T-helper 1 cell treated with Interleukin-12 subunit alpha and Interleukin-12 subunit beta and Interleukin-4 antibody, amounts not matched to agents 30 μg/mL and 1 μg/mL, for 36 hours (primary cell): ENCODE measurements around the gene TEF.

Experiments used
- H3K27ac Mint-ChIP-seq: one replicate; pipeline ENCODE4 v1.8.0; 2021; ENCODE audit warnings: mild to moderate bottlenecking, mixed read lengths
- H3K27me3 Mint-ChIP-seq: one replicate; pipeline ENCODE4 v1.8.0; 2021; ENCODE audit warnings: low read depth, mixed read lengths
- H3K36me3 Mint-ChIP-seq: one replicate; pipeline ENCODE4 v1.8.0; 2021; ENCODE audit warnings: low read depth, mixed read lengths
- H3K4me1 Mint-ChIP-seq: one replicate; pipeline ENCODE4 v1.8.0; 2021; ENCODE audit warnings: low read depth, mixed read lengths
- H3K4me3 Mint-ChIP-seq: one replicate; pipeline ENCODE4 v1.8.0; 2021; ENCODE audit warnings: mild to moderate bottlenecking, moderate library complexity, mixed read lengths
- H3K9me3 Mint-ChIP-seq: one replicate; pipeline ENCODE4 v1.8.0; 2021; ENCODE audit warnings: mixed read lengths

The TEF gene

DNA sequence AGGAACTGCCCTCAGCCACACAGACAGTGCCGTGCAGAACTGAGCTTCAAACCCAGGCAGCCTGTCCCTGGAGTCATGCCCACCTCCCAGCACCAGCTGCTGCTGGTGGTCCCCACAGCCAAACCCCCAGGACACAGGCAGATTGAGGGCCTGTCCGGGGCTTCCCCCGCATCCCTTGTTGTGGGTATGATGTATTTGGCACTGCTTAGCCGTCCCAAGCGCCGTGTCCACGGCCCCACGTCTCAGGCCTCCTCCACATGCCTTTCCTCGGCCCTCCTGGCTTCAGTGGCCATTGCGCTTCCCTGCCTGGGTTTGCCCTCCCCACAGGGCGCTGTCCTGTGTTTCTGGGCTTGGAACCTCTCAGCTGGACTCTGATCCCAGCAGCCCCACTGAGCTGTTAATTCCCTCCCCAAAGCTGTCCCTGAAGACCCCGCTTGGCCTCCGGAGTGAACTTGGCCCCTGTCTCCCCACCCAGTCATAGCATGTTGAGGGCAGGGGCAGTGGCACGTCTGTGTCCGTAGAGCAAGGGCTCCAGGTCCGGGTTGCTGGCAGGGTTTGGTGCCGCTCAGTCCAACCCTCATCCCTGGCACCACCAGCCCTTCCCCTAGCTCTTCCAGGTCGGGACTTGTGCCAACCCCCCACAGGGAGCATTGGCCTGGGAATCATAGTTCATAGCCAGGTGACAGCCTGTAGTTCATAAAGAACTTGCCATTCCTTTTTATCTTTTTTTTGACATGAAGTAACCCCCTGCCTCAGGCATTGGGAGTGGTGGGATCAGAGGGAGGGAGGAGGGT, 34.5 kb upstream of the TEF start:
- Mint-ChIP-seq H3K9me3 (no peaks in the 10 kb centered on the region), H3K4me1 (peaks cover 1% of the 10 kb centered on the region), H3K36me3 (peaks cover 26% of the 10 kb centered on the region), H3K4me3 (no peak overlapping the region), H3K27me3 (no peaks in the 10 kb centered on the region), H3K27ac (no peak overlapping the region)

DNA sequence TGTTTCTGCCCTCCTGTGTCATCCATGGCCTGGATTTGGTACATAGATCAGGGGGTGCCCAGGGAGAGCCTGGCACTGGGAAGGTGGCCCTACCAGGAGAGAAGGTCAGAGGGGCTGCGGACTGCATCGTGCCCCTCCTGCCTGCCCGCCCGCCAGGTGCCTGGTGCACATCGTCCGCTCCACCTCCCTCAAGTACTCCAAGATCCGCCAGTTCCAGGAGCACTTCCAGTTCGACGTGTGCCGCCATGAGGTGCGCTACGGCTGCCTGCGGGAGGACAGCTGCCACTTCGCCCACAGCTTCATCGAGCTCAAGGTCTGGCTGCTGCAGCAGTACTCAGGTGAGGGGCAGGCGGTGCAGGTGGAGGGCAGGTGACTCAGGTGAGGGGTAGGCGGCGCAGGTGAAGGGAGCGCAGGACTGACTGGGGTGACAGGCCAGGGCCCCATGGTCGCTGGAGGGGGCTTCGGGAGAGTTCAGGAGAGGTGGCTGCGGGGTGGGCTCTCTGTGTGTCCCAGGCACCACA, 32.7 kb upstream of the TEF start:
- Mint-ChIP-seq H3K36me3 (peaks cover 24% of the 10 kb centered on the region), H3K4me3 (no peak overlapping the region), H3K9me3 (no peaks in the 10 kb centered on the region), H3K27ac (no peak overlapping the region), H3K27me3 (no peaks in the 10 kb centered on the region), H3K4me1 (no peaks in the 10 kb centered on the region)

DNA sequence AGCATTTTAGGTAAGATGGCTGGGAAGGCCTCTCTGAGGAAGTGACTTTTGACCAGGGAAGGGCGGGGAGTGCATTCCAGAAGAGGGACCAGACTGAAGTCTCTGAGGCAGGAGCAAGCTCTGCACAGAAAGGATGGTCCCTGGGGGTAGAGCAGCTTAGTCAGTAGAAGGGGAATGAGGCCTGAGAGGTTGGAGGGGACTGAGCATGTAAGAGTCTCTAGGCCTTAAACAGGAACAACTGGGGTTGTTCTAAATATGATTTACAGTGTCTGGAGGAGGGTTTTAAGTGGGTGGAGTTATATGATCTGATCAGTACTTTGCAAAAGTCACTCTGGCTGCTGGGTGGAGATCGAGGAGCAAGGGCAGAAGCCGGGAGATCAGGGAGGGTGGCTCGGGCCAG, 31.7 kb upstream of the TEF start:
- peaks cover 22% of the 10 kb centered on the region for H3K36me3 Mint-ChIP-seq
- H3K4me3 Mint-ChIP-seq, result no peak overlapping the region
- no peak overlapping the region for H3K27ac Mint-ChIP-seq
- no peaks in the 10 kb centered on the region for H3K4me1 Mint-ChIP-seq
- no peaks in the 10 kb centered on the region for H3K9me3 Mint-ChIP-seq
- no peaks in the 10 kb centered on the region for H3K27me3 Mint-ChIP-seq

DNA sequence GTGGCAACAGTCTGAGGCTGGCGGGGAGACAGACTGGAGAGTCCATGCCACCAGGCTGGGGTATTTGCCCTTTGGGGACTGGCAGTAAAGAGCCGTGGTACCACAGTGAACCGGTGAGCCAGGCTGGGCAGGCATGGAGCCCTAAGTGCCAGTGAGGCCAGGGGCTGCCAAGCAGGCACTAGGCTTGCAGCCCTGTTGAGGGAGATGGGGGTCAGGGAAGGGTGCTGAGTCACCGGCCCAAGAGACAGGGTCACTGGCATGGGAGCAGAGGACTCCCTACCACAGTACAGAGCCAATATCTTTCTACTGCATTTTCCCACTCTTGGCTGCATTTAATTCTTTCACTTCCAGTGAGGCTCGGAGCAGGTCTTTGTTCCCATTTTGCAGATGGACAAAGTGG, 30.7 kb upstream of the TEF start:
- Mint-ChIP-seq H3K27ac (no peak overlapping the region), H3K9me3 (no peaks in the 10 kb centered on the region)

DNA sequence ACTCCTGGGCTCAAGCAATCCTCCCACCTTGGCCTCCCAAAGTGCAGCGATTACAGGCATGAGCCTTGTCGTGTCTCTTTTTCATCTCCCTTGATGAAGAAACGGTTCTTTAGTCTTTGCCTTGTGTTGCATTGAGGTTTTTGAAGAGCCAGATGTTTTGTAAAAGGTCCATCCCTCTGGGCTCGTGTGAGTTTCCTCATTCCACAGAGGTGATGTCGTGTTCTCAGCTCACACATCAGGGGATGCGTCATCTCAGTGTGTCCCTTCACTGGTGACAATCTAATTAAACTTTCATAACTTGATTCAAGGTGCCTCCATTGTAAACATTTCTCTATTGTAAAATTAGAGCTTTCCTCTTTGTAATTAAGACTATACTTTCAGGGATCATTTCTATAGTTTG, 29.7 kb upstream of the TEF start:
- Mint-ChIP-seq H3K27me3 (no peaks in the 10 kb centered on the region), H3K4me3 (no peak overlapping the region), H3K4me1 (no peaks in the 10 kb centered on the region), H3K27ac (no peak overlapping the region), H3K9me3 (no peaks in the 10 kb centered on the region), H3K36me3 (peaks cover 25% of the 10 kb centered on the region)

More for the DNA sequence above, 30.7 kb upstream of the TEF start:
- Mint-ChIP-seq H3K36me3 (peaks cover 22% of the 10 kb centered on the region), H3K27me3 (no peaks in the 10 kb centered on the region), H3K4me1 (no peaks in the 10 kb centered on the region), H3K4me3 (no peak overlapping the region)

DNA sequence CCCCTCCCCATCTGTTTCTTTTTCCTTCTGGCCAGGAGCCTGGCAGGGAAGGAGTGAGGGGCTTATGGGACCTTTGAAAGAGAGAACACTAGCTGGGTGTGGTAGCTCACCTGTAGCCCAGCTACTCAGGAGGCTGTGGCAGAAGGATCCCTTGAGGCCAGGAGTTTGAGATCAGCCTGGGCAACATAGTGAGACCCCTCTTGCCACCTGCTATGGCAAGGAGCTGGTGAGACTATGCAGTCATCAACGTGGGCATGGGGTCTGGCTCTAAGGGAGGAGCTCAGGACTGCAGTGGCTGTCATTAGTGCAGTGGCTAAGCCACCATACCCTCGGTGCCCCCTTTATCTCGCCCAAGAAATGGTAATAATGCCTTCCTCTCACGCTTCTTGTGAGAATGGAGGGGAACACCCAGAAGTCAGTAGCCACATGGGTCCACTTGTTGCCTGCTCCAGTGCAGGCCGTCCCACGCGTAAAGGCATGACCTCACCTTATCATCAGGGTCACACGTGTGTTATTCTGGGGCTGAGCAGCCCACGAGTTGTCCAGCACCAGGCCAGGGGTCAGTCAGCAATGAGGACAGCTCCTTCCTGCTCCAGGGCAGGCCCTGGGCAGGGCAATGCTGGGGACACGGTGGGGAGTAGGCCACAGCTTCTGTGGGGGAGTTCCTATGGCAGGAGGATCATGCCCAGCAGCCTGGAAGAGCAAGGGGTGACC, 27.7 kb upstream of the TEF start:
- H3K27me3 Mint-ChIP-seq, result no peaks in the 10 kb centered on the region
- H3K4me1 Mint-ChIP-seq, result no peaks in the 10 kb centered on the region
- no peak overlapping the region for H3K4me3 Mint-ChIP-seq
- H3K36me3 Mint-ChIP-seq, result peaks cover 22% of the 10 kb centered on the region
- no peaks in the 10 kb centered on the region for H3K9me3 Mint-ChIP-seq
- peak overlapping the region; percentile 5 for H3K27ac Mint-ChIP-seq

DNA sequence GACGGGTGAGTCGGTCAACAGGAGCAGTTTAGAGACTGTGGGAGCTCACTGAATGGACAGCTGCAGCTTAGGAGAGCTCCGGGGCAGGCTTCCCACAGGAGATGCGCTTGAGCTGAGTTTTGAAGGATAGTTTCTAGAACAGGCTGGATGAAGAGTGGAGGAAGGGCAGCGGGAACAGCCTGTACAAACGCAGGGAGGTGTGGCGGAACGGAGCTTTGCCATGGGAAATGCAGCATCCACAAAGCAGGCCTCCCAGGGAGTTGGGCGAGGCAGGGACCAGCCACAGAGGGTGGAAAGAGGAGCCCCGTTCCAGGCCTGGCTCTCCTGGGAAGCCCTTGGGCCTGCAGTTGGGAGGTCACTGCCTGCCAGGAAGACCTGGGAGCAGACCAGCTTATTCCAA, 26.8 kb upstream of the TEF start:
- Mint-ChIP-seq H3K9me3 (no peaks in the 10 kb centered on the region), H3K36me3 (peaks cover 18% of the 10 kb centered on the region), H3K4me3 (no peak overlapping the region), H3K4me1 (no peaks in the 10 kb centered on the region), H3K27ac (no peak overlapping the region), H3K27me3 (no peaks in the 10 kb centered on the region)

DNA sequence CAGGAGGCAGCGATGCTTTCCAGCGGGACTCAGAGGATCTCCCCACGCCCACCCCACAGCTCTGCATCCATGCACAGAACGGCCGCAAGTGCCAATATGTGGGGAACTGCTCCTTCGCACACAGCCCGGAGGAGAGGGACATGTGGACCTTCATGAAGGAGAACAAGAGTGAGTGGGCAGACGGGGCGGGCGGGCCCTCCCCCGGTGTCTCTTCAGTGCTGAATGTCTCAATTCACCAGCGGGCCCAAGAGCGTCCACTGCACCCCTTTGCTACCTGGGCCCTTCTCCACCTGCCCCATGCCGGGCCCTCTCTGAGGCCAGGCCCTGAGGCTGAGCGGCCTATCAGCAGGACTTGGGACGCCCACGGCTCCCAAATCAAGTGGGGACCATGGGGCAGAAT, 25.8 kb upstream of the TEF start:
- no peaks in the 10 kb centered on the region for H3K4me1 Mint-ChIP-seq
- no peaks in the 10 kb centered on the region for H3K9me3 Mint-ChIP-seq
- peaks cover 11% of the 10 kb centered on the region for H3K36me3 Mint-ChIP-seq

DNA sequence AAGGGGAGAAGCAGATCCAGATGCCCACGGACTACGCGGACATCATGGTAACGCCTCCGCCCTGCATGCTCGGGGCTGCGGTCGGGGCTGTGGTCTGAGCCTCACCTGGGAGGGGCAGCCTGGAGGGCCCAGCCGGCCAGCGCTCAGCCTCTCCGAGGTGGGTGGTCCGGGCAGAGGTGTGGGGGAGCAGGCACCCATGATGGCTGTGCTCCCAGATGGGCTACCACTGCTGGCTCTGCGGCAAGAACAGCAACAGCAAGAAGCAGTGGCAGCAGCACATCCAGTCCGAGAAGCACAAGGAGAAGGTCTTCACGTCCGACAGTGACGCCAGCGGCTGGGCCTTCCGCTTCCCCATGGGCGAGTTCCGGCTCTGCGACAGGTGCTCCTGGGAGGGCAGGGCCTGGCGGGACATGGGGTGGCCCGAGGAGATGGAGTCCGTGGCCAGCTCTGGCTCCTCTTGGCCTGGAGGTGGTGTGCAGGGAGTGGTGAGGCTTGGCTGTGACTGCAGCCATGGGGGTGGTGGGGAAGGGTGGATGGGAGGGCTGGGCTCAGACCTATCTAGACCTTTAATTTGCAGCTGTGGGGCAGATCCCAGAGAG, 25.2 kb upstream of the TEF start:
- no peaks in the 10 kb centered on the region for H3K27me3 Mint-ChIP-seq
- H3K9me3 Mint-ChIP-seq, result no peaks in the 10 kb centered on the region
- H3K4me1 Mint-ChIP-seq, result no peaks in the 10 kb centered on the region
- H3K27ac Mint-ChIP-seq, result no peak overlapping the region
- H3K36me3 Mint-ChIP-seq, result peaks cover 11% of the 10 kb centered on the region
- H3K4me3 Mint-ChIP-seq, result no peak overlapping the region

More for the DNA sequence above, 25.8 kb upstream of the TEF start:
- Mint-ChIP-seq H3K4me3 (no peak overlapping the region), H3K27ac (no peak overlapping the region), H3K27me3 (no peaks in the 10 kb centered on the region)

DNA sequence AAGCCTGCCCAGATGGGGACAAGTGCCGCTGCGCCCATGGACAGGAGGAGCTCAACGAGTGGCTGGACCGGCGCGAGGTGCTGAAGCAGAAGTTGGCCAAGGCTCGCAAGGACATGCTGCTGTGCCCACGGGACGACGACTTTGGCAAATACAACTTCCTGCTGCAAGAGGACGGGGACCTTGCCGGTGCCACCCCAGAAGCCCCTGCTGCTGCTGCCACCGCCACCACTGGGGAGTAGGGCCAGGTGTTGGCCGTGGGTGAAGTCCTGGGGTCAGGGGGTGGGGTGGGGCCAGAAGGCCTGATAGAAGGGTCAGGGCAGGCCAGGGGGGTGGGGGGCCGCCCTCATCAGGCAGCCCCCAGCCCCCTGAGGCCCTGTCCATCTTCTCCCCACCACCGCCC, 24.6 kb upstream of the TEF start:
- Mint-ChIP-seq H3K27me3 (no peaks in the 10 kb centered on the region), H3K9me3 (no peaks in the 10 kb centered on the region), H3K4me3 (no peak overlapping the region), H3K27ac (no peak overlapping the region), H3K4me1 (no peaks in the 10 kb centered on the region), H3K36me3 (peaks cover 8% of the 10 kb centered on the region)

DNA sequence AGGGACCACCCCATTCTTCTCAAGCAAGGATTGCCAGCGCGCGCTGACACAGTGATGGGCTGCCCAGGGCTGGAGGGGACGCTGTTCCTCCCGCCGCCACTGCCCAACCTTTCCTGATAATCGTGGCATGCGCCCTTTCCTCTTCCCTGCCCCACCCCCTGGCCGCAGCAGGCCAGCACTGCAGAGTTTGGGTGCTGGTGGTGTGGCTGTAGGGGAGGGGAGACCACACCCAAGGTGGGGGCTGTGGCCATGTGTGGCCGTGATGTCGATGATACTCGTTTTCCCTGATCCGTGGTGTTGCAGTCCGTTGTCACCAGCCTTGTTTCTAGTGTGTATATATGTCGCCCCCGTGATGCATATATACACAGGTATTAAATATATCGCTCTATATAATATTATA, 22.8 kb upstream of the TEF start:
- Mint-ChIP-seq H3K36me3 (peaks cover 7% of the 10 kb centered on the region), H3K4me1 (no peaks in the 10 kb centered on the region), H3K27me3 (no peaks in the 10 kb centered on the region), H3K27ac (no peak overlapping the region), H3K9me3 (no peaks in the 10 kb centered on the region), H3K4me3 (no peak overlapping the region)

DNA sequence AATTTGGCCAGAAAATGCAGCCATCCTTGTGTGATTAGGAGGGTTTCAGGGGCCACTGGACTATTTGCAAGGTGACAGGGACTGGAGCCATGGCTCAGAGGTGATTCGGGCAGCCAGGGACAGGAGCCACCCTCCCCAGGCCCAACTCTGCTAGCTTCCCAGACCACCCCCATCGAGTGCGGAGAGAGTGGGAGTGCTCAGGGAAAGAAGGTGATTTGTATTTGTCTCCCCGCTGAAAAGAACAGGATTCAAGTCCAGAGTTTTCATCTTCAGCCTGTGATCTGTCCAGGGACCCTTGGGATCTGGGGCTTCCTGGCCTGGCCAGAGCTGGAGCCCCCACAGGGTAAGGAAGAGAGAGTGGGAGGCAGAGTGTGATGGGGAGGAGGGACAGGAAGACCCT, 22.4 kb upstream of the TEF start:
- H3K9me3 Mint-ChIP-seq, result no peaks in the 10 kb centered on the region
- peaks cover 5% of the 10 kb centered on the region for H3K36me3 Mint-ChIP-seq
- no peak overlapping the region for H3K27ac Mint-ChIP-seq
- no peaks in the 10 kb centered on the region for H3K27me3 Mint-ChIP-seq
- no peaks in the 10 kb centered on the region for H3K4me1 Mint-ChIP-seq
- no peak overlapping the region for H3K4me3 Mint-ChIP-seq

DNA sequence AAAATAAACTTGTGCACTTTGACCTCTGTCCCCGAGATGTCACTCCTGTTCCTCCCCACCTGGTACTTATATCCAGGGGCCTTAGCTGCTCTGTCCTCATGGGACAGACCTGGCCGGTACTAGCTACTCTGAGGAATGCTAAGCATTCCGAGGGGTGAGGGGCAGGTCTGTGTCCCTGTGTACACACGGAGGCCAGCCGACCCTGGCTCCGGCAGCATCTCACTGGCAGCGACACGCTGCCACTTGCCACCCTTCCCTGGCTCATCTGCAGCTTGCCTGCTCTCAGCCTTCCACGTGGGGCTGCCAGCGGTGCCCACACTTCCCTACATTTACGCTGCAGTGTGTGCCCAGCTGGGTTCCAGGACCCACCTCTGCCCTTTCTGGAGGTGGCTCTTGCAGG, 21.6 kb upstream of the TEF start:
- H3K4me1 Mint-ChIP-seq, result no peaks in the 10 kb centered on the region
- peaks cover 3% of the 10 kb centered on the region for H3K36me3 Mint-ChIP-seq
- no peaks in the 10 kb centered on the region for H3K9me3 Mint-ChIP-seq
- no peak overlapping the region for H3K27ac Mint-ChIP-seq
- H3K4me3 Mint-ChIP-seq, result no peak overlapping the region
- no peaks in the 10 kb centered on the region for H3K27me3 Mint-ChIP-seq

DNA sequence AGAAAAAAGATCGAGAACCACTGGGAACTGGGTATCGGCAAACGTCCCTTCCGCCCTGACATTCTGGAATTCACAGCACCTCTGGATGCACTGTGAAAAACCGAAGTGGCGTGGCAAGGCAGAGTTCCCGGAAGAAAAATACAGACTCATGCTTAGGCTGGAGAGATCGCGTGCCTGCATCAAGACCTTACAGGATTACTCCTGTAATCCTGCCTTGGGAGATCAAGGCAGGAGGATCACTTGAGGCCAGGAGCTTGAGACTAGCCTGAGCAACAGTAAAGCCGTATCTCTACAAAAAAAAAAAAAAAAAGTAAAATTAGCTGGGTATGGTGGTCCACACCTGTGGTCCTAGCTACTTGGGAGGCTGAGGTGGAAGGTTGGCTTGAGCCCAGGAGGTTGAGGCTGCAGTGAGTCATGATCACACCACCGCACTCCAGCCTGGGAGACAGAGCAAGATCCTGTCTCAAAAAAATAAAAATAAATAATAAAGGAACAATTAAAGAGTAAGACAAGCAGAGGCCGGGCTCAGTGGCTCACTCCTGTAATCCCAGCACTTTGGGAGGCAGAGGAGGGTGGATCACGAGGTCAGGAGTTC, 19.9 kb upstream of the TEF start:
- Mint-ChIP-seq H3K36me3 (peaks cover 3% of the 10 kb centered on the region), H3K27ac (no peak overlapping the region), H3K9me3 (no peaks in the 10 kb centered on the region), H3K4me1 (no peaks in the 10 kb centered on the region), H3K4me3 (no peak overlapping the region), H3K27me3 (no peaks in the 10 kb centered on the region)
